LNCAP (cell line): Measurements from ENCODE around the gene BTAF1.

ENCODE experiments used
- TF ChIP-seq, protein P1 (sequence below): fragments of 450-650 bp; IDR thresholded peaks from 2 replicates; pipeline ENCODE4 v1.5.1; 2017; ENCODE audit warnings: mild to moderate bottlenecking

BTAF1 gene

DNA sequence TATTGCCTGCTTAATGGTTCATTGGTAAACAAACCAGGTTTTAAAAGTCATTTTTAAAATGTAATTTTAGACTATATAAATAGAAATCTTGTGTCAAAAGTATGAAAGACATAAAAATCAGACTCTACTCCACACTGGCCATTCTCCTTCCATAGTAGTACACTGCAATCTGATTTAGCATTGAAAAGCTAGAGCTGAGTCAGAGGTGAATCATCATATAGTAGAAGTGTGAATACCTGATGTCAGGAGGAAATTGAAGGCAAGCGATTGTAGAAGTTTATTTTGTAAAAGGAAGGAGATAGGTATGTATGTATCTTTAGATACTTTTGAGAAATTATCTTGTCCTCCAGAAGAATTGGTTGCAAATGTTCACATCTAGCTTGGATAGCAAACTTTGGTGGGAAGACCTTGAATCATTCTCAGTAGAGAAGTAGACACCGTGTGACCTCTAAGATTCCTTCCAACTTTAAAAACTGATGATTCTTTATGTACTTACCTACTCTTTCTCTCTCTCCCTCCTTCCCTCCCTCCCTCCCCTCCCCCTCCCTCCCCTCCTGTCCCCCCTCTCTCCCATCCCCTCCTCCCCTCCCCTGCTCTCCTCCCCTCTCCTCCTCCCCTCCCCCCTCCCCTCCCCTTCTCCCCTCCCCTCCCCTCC, 88.1 kb downstream of the BTAF1 start:
- TF ChIP-seq, protein P1, sequence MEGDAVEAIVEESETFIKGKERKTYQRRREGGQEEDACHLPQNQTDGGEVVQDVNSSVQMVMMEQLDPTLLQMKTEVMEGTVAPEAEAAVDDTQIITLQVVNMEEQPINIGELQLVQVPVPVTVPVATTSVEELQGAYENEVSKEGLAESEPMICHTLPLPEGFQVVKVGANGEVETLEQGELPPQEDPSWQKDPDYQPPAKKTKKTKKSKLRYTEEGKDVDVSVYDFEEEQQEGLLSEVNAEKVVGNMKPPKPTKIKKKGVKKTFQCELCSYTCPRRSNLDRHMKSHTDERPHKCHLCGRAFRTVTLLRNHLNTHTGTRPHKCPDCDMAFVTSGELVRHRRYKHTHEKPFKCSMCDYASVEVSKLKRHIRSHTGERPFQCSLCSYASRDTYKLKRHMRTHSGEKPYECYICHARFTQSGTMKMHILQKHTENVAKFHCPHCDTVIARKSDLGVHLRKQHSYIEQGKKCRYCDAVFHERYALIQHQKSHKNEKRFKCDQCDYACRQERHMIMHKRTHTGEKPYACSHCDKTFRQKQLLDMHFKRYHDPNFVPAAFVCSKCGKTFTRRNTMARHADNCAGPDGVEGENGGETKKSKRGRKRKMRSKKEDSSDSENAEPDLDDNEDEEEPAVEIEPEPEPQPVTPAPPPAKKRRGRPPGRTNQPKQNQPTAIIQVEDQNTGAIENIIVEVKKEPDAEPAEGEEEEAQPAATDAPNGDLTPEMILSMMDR = no peak

DNA sequence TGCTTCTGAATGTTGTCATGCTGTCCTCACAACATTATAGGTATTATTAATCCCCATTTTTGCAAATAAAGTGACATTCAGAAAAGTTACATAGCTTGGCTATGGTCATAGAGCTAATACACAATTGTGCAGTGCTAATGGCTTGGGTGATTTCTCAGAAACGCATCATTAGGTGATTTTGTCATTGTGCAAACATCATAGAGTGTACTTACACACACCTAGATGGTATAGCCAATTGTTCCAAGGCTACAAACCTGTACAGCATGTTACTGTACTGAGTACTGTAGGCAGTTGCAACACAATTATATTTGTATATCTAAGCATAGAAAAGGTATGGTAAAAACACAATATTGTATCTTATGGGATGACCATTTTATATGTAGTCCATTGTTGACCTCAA, 91.0 kb downstream of the BTAF1 start:
- TF ChIP-seq, protein P1 = no peak

DNA sequence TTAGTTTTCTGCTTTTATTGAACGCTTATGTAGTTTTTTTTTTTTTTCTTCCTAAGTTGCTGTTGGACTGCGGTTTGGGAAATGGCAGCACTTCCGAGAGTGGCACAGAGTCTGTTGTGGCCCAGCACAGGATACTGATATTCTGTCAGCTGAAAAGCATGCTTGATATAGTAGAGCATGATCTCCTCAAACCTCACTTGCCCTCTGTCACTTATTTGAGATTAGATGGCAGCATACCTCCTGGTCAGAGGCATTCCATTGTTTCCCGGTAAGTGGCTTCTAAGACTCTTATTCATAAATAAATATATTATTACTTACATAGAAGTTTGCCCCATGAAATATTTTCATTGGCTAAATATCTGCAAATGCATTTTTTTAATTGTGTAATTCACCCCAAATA, 101.1 kb downstream of the BTAF1 start:
- TF ChIP-seq, protein P1 = no peak

DNA sequence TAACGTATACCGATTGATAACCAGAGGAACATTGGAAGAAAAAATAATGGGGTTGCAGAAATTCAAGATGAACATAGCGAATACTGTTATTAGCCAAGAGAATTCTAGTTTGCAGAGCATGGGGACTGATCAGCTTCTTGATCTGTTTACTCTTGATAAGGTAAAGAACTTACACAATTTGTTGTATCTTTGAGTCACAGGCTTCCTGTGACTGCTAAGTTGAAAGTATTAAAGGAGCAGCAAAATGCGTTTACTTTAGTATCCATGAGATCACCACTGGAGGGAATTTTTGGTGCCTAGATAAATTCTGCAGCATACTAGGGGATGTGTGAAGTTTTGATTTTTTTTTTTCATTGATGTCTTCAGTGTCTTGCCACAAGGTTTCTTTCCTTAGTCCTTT, 103.6 kb downstream of the BTAF1 start:
- TF ChIP-seq, protein P1 = no peak

DNA sequence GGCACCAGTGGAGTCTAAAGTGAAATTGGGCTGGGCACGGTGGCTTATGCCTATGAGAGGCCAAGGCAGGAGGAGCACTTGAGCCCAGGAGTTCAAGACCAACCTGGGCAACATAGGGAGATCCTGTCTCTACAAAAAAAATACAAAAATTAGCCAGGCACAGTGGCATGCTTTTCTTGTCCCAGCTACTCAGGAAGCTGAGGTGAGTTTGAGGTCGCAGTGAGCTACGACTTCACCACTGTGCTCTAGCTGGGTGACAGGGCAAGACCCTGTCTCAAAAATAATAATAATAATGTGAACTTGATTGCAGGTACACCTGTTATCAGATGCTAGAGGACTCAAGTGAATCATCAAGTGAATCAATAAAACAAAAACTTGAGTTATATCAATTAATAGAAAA, 108.0 kb downstream of the BTAF1 start:
- TF ChIP-seq, protein P1 = no peak

DNA sequence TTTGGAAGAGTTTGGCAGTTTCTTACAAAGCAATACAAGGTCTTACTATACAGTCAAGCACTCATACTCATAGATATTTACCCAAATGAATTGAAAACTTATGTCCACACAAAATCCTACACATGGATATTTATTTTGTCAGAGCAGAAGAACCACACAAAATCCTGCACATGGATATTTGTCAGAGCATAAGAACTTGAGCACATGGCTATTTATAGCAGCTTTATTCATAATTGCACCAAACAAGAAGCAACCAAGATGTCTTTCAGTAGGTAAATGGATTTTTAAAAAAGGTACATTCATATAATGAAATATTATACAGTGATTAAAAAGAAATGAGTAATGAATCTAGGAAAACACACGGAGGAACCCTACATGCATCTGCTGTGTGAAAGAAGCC, 115.4 kb downstream of the BTAF1 start:
- TF ChIP-seq, protein P1 = no peak

DNA sequence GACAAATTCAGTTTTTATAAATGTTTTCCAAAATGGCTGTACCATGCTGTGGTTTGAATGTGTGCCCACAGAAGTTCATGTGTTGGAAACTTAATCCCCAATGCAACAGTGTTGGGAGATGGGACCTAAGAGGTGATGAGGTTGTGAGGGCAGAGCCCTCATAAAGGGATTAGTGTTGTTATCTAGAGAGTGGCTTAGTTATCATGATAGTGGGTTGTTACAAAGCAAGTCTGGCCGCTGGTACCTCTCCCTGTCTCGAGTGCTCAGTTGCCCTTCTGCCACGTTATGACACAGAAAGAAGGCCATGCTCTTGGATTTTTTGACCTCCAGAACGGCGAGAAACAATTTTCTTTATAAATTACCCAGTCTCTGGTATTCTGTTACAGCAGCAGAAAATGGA, 119.0 kb downstream of the BTAF1 start:
- TF ChIP-seq, protein P1 = no peak

DNA sequence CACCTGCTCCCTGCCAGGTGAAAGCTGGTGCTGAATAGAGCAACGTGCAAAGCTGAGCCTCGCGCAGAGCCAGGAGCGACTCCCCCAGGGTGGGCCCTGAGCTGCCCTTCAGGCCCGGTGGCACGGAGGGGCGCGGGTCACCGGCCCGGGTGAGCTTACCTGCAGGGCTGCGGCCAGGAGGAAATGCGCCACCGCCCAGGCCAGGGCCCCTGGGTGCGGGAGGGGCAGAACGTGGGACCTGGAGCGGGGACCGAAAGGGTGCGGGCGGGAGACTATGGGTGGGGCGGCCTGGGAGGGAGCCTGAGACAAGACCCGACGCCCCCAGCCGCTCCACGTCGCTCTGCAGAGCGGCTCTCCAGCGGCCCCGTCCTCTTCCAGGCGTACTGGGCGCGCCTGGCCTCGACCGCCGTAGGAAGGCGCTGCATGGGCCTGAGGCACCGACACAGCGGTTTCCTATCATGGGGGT, 122.1 kb downstream of the BTAF1 start:
- TF ChIP-seq, protein P1 = no peak
